Raji (cell line): ENCODE results near the gene OTOP2.

Source experiments
- POLR2A ChIP-seq: IDR thresholded peaks from 2 replicates; pipeline ENCODE4 v1.6.1; 2011; ENCODE audit warnings: low read depth, low read length, control low read depth; ENCODE audit not compliant: insufficient read depth

The OTOP2 gene

GRCh38 chr17:74937064-74938051, 13.3 kb downstream of the OTOP2 start:
- no peak for TF ChIP-seq POLR2A

- TF ChIP-seq POLR2A, result no peak
Observed at GRCh38 chr17:74938194-74938950, 14.3 kb downstream of the OTOP2 start.

GRCh38 chr17:74939534-74939933, 15.5 kb downstream of the OTOP2 start:
- TF ChIP-seq POLR2A, result no peak

- TF ChIP-seq POLR2A, result no peak
Observed at GRCh38 chr17:74941128-74941725, 17.2 kb downstream of the OTOP2 start.

GRCh38 chr17:74943808-74944522, 19.9 kb downstream of the OTOP2 start:
- no peak for TF ChIP-seq POLR2A

- TF ChIP-seq POLR2A, result no peak
Observed at GRCh38 chr17:74945543-74945942, 21.5 kb downstream of the OTOP2 start.

GRCh38 chr17:74946641-74947040, 22.6 kb downstream of the OTOP2 start:
- TF ChIP-seq POLR2A, result no peak

GRCh38 chr17:74947041-74947754, 23.1 kb downstream of the OTOP2 start:
- TF ChIP-seq POLR2A, result no peak

GRCh38 chr17:74949455-74950115, 25.5 kb downstream of the OTOP2 start:
- no peak for TF ChIP-seq POLR2A

- TF ChIP-seq POLR2A, result no peak
Observed at GRCh38 chr17:74950207-74950606, 26.1 kb downstream of the OTOP2 start.

- TF ChIP-seq POLR2A, result no peak
Observed at GRCh38 chr17:74951065-74951464, 27.0 kb downstream of the OTOP2 start.

- no peak for TF ChIP-seq POLR2A
Observed at GRCh38 chr17:74951680-74952421, 27.8 kb downstream of the OTOP2 start.

- no peak for TF ChIP-seq POLR2A
Observed at GRCh38 chr17:74952431-74953133, 28.5 kb downstream of the OTOP2 start.

GRCh38 chr17:74953134-74953687, 29.1 kb downstream of the OTOP2 start:
- no peak for TF ChIP-seq POLR2A
